ENCODE measurements around the gene KLHDC4.
"Not testable (repeated sequence)": the region's sequence is repeated elsewhere in the genome, so short reads cannot be mapped to it uniquely, and the experiment has no call there.

Gene KLHDC4

GRCh38 chr16:87790292-87791100, 24.7 kb upstream of the KLHDC4 start:
- no peak for DNase-seq (ENCODE audit: low read depth, low spot score)
- H3K4me3 ChIP-seq (ENCODE audit: low read depth, low read length) = no peak overlapping the region
- TF ChIP-seq CTCF (IDR thresholded peaks at IDR 0.05; ENCODE audit: insufficient read depth, low read length, missing control alignments) = no peak
- CTCF ChIA-PET = interaction anchor here (1.3 to 8.4 kb wide), 6 partner anchors 10 to 81 kb away, joined by 3 to 85 read pairs (median 10); no protein-coding TSS in a partner anchor
- POLR2A ChIA-PET = interaction anchor here (1.1 to 1.4 kb wide), 2 partner anchors 16 to 79 kb away, joined by 3 to 9 read pairs; partner anchors contain the start of gene SLC7A5

GRCh38 chr16:87789437-87790291, 23.9 kb upstream of the KLHDC4 start:
- ChIA-PET CTCF (interaction anchor here (1.3 to 8.4 kb wide), 6 partner anchors 9 to 82 kb away, joined by 3 to 85 read pairs (median 7); no protein-coding TSS in a partner anchor), POLR2A (interaction anchor here (0.6 to 1.4 kb wide), 2 partner anchors 16 to 861 kb away, joined by 5 to 9 read pairs; no protein-coding TSS in a partner anchor)
- H3K4me3 ChIP-seq (ENCODE audit: low read depth, low read length) = no peak overlapping the region
- TF ChIP-seq CTCF (IDR thresholded peaks at IDR 0.05; ENCODE audit: insufficient read depth, low read length, missing control alignments) = no peak
- no peak for DNase-seq (ENCODE audit: low read depth, low spot score)

- CTCF ChIA-PET = interaction anchor here (1.0 to 8.4 kb wide), 4 partner anchors 8 to 82 kb away, joined by 3 to 85 read pairs (median 4); no protein-coding TSS in a partner anchor
- not testable (repeated sequence) for DNase-seq (ENCODE audit: low read depth, low spot score)
These were observed 23.1 kb upstream of the KLHDC4 start for GRCh38 chr16:87788730-87789436.

GRCh38 chr16:87787451-87788091, 21.8 kb upstream of the KLHDC4 start:
- CTCF ChIA-PET = interaction anchor here (1.0 to 1.1 kb wide), 2 partner anchors 8 to 84 kb away, joined by 3 read pairs; no protein-coding TSS in a partner anchor

More at GRCh38 chr16:87788730-87789436, 23.1 kb upstream of the KLHDC4 start:
- POLR2A ChIA-PET = interaction anchor here (0.6 kb wide), 1 partner anchor 862 kb away, joined by 5 read pairs; no protein-coding TSS in a partner anchor
- H3K4me3 ChIP-seq (ENCODE audit: low read depth, low read length) = not testable (repeated sequence)

GRCh38 chr16:87784812-87785211, 19.0 kb upstream of the KLHDC4 start:
- no peak for TF ChIP-seq CTCF (IDR thresholded peaks at IDR 0.05; ENCODE audit: insufficient read depth, low read length, missing control alignments)
- ChIA-PET POLR2A (no interaction called here), CTCF (interaction anchor here (1.3 kb wide), 1 partner anchor 65 kb away, joined by 4 read pairs; no protein-coding TSS in a partner anchor)
- no peak for DNase-seq (ENCODE audit: low read depth, low spot score)
- H3K4me3 ChIP-seq (ENCODE audit: low read depth, low read length) = no peak overlapping the region

More at GRCh38 chr16:87787451-87788091, 21.8 kb upstream of the KLHDC4 start:
- H3K4me3 ChIP-seq (ENCODE audit: low read depth, low read length); DNase-seq (ENCODE audit: low read depth, low spot score); POLR2A ChIA-PET: not testable (repeated sequence)

GRCh38 chr16:87782033-87782432, 16.2 kb upstream of the KLHDC4 start:
- H3K4me3 ChIP-seq (ENCODE audit: low read depth, low read length) = no peak overlapping the region
- ChIA-PET POLR2A (interaction anchor here (1.8 to 4.2 kb wide), 2 partner anchors 71 to 87 kb away, joined by 6 to 104 read pairs; partner anchors contain the start of gene SLC7A5), CTCF (interaction anchor here (0.9 to 5.3 kb wide), 6 partner anchors 10 to 120 kb away, joined by 3 to 257 read pairs (median 41); partner anchors contain the start of gene SLC7A5)
- no peak for TF ChIP-seq CTCF (IDR thresholded peaks at IDR 0.05; ENCODE audit: insufficient read depth, low read length, missing control alignments)
- DNase-seq (ENCODE audit: low read depth, low spot score) = no peak
